ENCODE data around the gene DHCR7. TPM values are rescaled to one million over a fixed set of nuclear protein-coding genes. Genes with fewer than 3 reads are reported as not detected.

DHCR7 gene
- total RNA-seq, 3 donors from 2014 or later (not counting 1 experiment from before 2014, with no cell fraction given): 12.5 to 18.1 (median 15.9) TPM

DNA sequence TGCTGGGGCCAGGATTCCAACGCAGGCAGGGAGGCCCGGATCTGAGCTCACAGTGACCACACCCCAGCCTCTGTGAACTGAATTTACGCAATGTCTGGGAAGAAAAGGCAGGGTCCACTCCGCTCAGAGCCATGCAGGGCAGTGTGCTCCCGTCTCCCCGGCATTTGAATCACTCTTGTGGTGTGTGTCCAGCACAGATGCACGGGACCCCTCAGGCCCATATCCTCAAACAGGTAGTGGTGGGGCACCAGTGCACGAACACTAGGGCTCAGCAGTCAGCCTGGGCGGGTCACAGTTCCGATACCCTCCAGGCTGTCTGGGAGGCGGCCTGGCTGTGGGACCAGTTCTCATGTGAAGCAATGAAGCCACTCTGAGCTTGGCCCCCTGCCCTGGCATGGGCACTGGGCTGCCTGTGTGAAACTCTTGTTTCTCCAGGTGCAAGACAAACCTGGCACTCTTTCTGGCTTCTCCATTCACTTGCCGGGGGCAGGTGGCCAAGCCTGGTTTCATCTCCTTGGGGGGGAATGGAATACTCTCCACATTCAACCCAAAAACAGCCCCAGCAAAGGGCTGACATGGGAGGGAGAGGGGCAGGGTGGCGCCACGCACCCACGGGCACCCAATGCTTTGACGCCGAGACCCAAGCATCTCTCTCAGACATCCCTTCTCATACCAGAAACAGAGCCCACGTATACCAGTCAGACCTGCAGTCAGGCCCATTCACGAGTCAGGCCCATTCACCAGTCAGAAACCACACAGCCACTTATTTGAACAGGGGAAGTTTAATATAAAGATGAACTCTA is 14.3 kb downstream of the DHCR7 start:
- Histone ChIP-seq H3K27me3 (ENCODE audit: control insufficient read depth, insufficient read depth, low read length) (no peaks in the 10 kb centered on the region), H3K4me1 (ENCODE audit: control insufficient read depth, insufficient read depth, low read length) (no peaks in the 10 kb centered on the region), H3K27ac (ENCODE audit: low read length) (no peak overlapping the region), H3K4me3 (ENCODE audit: low read length) (no peak overlapping the region), H3K36me3 (ENCODE audit: control insufficient read depth, insufficient read depth, low read length) (peaks cover 3% of the 10 kb centered on the region), H3K9me3 (ENCODE audit: control insufficient read depth, insufficient read depth, low read length) (no peaks in the 10 kb centered on the region)
- no peak for DNase-seq
- Mint-ChIP-seq H3K36me3 (no peaks in the 10 kb centered on the region), H3K27me3 (ENCODE audit: low read depth in 2 of 2) (peaks cover 0 to 4% of the 10 kb centered on the region in 2 donors), H3K27ac (no peak overlapping the region), H3K4me1 (peaks cover 5 to 9% of the 10 kb centered on the region in 2 donors), H3K4me3 (no peak overlapping the region), H3K9me3 (no peaks in the 10 kb centered on the region)
- WGBS (ENCODE audit: insufficient coverage): 96% methylated on average over 14 of the region's 19 CpGs
- TF ChIP-seq, protein P1, sequence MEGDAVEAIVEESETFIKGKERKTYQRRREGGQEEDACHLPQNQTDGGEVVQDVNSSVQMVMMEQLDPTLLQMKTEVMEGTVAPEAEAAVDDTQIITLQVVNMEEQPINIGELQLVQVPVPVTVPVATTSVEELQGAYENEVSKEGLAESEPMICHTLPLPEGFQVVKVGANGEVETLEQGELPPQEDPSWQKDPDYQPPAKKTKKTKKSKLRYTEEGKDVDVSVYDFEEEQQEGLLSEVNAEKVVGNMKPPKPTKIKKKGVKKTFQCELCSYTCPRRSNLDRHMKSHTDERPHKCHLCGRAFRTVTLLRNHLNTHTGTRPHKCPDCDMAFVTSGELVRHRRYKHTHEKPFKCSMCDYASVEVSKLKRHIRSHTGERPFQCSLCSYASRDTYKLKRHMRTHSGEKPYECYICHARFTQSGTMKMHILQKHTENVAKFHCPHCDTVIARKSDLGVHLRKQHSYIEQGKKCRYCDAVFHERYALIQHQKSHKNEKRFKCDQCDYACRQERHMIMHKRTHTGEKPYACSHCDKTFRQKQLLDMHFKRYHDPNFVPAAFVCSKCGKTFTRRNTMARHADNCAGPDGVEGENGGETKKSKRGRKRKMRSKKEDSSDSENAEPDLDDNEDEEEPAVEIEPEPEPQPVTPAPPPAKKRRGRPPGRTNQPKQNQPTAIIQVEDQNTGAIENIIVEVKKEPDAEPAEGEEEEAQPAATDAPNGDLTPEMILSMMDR (IDR thresholded peaks at IDR 0.05): no peak
- ATAC-seq: no peak
- intact Hi-C loops (cut with micrococcal nuclease): no loop called here

DNA sequence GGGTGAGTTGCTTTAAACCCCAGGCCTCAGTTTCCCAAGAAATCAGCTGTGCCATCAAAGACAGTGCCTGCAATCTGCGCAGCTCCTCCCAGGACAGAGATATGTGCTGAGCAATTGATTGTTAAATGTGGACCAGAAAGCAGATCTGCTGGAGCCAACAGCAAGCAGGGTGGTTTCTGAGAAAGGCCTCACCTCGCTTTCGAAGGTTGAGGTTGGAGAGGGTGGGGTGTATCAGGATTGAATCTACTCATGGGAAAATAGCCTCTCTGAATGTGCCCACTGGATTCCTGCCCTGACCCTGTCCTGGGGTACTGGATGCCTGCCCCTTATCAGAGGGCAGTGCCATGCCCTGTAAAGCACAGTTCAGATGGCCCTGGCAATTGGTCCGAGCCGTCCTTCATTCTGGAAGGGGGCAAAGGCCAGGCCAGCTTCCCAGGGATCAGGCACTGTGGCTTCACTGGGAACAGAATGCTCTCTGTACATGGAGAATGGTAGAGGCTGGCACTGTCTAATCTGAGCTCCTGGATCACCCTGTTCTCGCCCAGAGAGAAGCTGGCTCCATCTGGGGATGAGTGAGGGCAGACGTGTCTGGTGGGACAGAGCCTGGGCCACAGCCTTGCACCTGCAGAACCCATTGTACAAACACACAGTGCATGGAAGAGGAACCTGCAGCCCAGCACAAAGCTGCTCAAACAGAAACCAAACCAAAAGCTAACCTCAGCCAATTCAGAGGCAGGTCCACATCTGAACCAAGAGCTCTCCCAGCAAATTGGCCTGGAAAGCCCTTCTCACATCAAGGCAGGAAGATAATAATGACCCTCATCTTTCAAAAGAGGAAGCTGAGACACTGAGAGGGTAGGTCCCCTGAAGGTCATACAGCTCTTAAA is 15.2 kb downstream of the DHCR7 start:
- DNase-seq (no peak), ATAC-seq (no peak)
- H3K4me1 ChIP-seq (ENCODE audit: control insufficient read depth, insufficient read depth, low read length): no peaks in the 10 kb centered on the region
- Mint-ChIP-seq H3K4me3 (no peak overlapping the region), H3K36me3 (no peaks in the 10 kb centered on the region), H3K27ac (no peak overlapping the region), H3K9me3 (no peaks in the 10 kb centered on the region), H3K4me1 (peaks cover 5 to 9% of the 10 kb centered on the region in 2 donors), H3K27me3 (ENCODE audit: low read depth in 2 of 2) (peaks cover 0 to 10% of the 10 kb centered on the region in 2 donors)
- intact Hi-C loops (cut with micrococcal nuclease): no loop called here
- no peaks in the 10 kb centered on the region for H3K36me3 ChIP-seq (ENCODE audit: control insufficient read depth, insufficient read depth, low read length)
- WGBS (ENCODE audit: insufficient coverage): 81% methylated on average over 7 of the region's 7 CpGs
- no peaks in the 10 kb centered on the region for H3K9me3 ChIP-seq (ENCODE audit: control insufficient read depth, insufficient read depth, low read length)
- no peak overlapping the region for H3K27ac ChIP-seq (ENCODE audit: low read length)
- no peaks in the 10 kb centered on the region for H3K27me3 ChIP-seq (ENCODE audit: control insufficient read depth, insufficient read depth, low read length)
- H3K4me3 ChIP-seq (ENCODE audit: low read length): no peak overlapping the region
- TF ChIP-seq, protein P1 (IDR thresholded peaks at IDR 0.05): no peak

DNA sequence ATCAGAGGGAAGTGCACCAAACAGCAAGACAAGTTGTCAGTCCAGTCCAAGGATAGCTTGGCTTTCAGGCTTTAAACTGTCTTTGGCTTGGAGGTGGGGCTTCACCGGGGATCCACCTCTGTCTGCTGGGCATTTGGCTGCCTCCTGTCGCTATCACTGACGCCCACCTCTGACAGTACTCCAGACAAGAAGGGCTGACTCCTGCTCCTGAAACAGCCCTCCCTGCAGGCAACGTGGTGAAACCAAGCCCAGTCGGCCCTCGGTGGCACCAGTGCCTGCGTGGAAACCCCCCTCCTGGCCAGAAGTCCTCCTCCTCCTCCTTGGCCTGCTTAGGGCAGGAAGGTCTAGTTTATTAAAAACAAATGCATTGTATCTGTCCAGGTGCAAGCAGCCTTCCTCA is 16.9 kb downstream of the DHCR7 start:
- H3K4me1 Mint-ChIP-seq: peaks cover 5 to 9% of the 10 kb centered on the region in 2 donors
- DNase-seq (no peak), ATAC-seq (no peak)
- Histone ChIP-seq H3K27ac (ENCODE audit: low read length) (no peak overlapping the region), H3K27me3 (ENCODE audit: control insufficient read depth, insufficient read depth, low read length) (no peaks in the 10 kb centered on the region), H3K36me3 (ENCODE audit: control insufficient read depth, insufficient read depth, low read length) (no peaks in the 10 kb centered on the region), H3K4me1 (ENCODE audit: control insufficient read depth, insufficient read depth, low read length) (no peaks in the 10 kb centered on the region), H3K9me3 (ENCODE audit: control insufficient read depth, insufficient read depth, low read length) (no peaks in the 10 kb centered on the region), H3K4me3 (ENCODE audit: low read length) (no peak overlapping the region)
- H3K36me3 Mint-ChIP-seq: no peaks in the 10 kb centered on the region
- TF ChIP-seq, protein P1 (IDR thresholded peaks at IDR 0.05): no peak
- intact Hi-C loops (cut with micrococcal nuclease): no loop called here
- no peak overlapping the region for H3K27ac Mint-ChIP-seq
- no peaks in the 10 kb centered on the region for H3K9me3 Mint-ChIP-seq
- H3K4me3 Mint-ChIP-seq: no peak overlapping the region
- 73% methylated on average over 7 of the region's 7 CpGs for WGBS (ENCODE audit: insufficient coverage)
- H3K27me3 Mint-ChIP-seq (ENCODE audit: low read depth in 2 of 2): peaks cover 0 to 10% of the 10 kb centered on the region in 2 donors
